Subcutaneous adipose tissue (tissue), 4 donors: ENCODE data around the gene DYNLT3. TPM values are rescaled to one million over a fixed set of nuclear protein-coding genes. Genes with fewer than 3 reads are reported as not detected.

Source experiments
- CTCF ChIP-seq: fragments of 450-650 bp; IDR thresholded peaks from one replicate; pipeline ENCODE4 v1.5.1; 2016; ENCODE audit warnings: low read depth, mild to moderate bottlenecking, control low read depth, antibody characterized with exemption, moderate library complexity
- small RNA-seq: library from RNA; depleted of rRNA; stranded (forward); fragments of <200 nt; gene quantifications from one replicate; pipeline ENCODE3, GENCODE V24; 2016
- total RNA-seq, 4 donors: library from RNA; depleted of rRNA; stranded (reverse); fragments of >200 nt; gene quantifications; one replicate each; pipeline ENCODE4 v1.1.0, GENCODE V29; 2016

DYNLT3 gene
- total RNA-seq, 4 donors from 2014 or later: 20.5 to 50.5 (median 37.1) TPM

- TF ChIP-seq CTCF: no peak
Observed at GRCh38 chrX:37796805-37797204, 50.6 kb downstream of the DYNLT3 start.

GRCh38 chrX:37796310-37796709 lies 51.1 kb downstream of the DYNLT3 start:
- TF ChIP-seq CTCF: no peak

Small RNAs within 50 kb of the gene (small RNA-seq; reads per million reads assigned to genes)
- gene RNU6-49P: not detected

Other genes starting within 250 kb of the DYNLT3 start
- under 1 TPM in 3 of 4 donors, not detected in 1; 0.17 to 0.33 (median 0.22) TPM for gene XK, start 161.8 kb downstream of the DYNLT3 start, total RNA-seq
- 10 to 100 TPM; 23.9 to 80.4 (median 60.2) TPM for gene CYBB, start 67.5 kb downstream of the DYNLT3 start, total RNA-seq
- 1 to 10 TPM in 1 of 4 donors, under 1 TPM in 2, not detected in 1; 0.33 to 5.5 (median 0.51) TPM for gene SYTL5, start 159.0 kb upstream of the DYNLT3 start, total RNA-seq